HG03095 (cell line): Measurements from ENCODE around the gene RNPEPL1.

Experiments
- ATAC-seq: cut with Tn5 transposase; IDR thresholded peaks from one replicate; pipeline ENCODE4 v1.9.1; 2021; ENCODE audit warnings: moderate library complexity; ENCODE audit not compliant: unreplicated experiment

Gene RNPEPL1

DNA sequence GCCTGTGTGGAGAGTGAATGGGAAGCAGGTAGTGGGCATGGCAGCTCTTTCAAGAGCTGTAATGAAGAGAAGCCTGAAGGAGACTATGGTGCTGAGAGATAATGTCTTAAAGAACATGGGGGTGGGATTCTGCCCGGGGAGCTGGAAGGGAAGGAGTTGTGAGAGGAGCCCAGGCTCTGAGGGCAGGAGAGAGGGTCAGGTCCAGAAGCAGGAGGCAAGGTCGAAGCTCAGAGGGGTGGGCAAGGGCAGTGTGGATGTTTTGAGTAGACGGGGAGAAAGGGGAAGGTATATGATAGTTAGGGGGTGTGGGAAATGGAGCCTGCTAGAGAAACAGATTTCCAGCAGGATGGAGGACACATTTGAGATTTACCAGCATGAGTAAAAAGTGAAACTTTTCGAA lies 20.4 kb downstream of the RNPEPL1 start:
- no peak for ATAC-seq

DNA sequence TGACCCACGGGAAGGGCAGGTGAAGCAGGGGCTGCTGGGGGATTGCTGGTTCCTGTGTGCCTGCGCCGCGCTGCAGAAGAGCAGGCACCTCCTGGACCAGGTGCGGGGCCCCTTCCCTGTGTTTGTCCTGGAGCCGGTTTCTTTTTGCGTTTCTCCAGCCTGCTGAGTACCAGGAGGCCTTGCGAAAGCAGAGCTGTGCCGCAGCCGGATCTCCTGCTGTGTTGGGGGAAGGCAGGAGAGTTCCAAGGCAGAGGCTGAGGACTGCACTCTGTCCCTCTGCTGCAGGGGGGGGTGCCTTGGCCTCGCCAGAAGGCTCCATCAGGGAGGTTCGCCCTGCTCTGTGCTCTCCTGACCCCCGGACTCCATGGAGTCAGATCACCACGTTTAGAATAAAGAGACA lies 21.1 kb downstream of the RNPEPL1 start:
- ATAC-seq = no peak

DNA sequence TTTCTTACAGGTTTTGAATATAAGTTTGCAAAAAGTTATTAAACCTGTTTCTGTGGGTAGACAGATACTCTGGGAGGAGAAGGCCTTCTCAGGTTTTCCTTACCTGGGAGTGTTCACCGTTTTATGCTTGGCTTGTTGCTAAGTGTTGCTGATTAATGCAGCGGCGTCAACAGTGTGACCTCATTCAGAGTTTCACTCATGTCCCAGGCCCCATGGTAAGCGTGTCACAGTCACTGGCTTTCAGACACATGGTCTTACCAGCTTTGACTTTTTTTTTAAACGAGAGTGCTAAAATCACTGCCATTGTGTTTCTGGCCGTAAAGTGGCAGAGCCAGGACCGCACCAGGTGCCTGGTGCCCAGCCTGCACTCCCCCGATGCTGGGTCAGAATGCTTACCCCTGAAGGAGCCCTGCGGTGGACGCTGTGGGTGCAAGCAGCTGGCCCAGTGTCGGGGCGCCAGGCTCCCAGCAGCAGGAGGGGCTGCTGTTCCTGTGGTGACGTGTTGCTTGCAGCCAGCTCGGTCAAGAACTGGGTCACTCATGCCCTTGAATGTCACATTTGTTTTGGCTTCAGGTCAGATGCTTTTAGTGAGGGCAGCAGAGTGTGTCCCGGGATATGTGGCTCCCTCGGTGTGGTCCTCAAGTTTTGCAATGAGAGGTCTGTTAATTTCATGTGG lies 21.7 kb downstream of the RNPEPL1 start:
- ATAC-seq = no peak

- ATAC-seq = no peak
These were observed 22.4 kb downstream of the RNPEPL1 start for GRCh38 chr2:240590681-240591111.

DNA sequence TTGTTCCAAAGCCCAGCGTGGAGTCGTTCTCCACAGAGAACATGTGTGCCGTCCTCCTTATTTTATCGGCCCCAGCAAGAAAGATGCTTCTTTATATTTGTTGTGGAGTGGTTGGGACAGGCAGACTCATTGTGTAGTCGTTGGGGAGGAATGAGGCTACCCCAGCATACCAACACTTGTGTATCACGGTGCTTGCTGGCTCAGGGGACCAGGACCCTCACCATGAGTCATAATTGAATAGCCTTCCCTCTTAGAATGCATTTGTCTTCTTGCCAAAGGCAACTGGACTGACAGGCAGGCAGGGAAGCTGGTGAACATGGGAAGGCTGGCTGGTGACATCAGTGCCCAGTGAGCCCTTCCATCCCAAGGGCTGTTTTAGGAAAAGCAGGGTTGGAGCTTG lies 22.9 kb downstream of the RNPEPL1 start:
- ATAC-seq = no peak

DNA sequence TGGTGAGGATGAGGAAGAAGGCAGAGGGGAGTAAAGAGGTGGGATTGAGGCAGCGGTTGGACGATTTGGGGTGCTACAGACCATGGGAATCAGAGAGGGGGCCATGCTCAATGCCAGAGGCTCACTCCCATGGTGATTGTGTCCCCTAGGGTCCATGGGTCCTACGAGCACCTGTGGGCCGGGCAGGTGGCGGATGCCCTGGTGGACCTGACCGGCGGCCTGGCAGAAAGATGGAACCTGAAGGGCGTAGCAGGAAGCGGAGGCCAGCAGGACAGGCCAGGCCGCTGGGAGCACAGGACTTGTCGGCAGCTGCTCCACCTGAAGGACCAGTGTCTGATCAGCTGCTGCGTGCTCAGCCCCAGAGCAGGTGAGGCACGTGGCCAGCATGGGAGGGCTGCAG lies 23.5 kb downstream of the RNPEPL1 start:
- ATAC-seq = no peak

DNA sequence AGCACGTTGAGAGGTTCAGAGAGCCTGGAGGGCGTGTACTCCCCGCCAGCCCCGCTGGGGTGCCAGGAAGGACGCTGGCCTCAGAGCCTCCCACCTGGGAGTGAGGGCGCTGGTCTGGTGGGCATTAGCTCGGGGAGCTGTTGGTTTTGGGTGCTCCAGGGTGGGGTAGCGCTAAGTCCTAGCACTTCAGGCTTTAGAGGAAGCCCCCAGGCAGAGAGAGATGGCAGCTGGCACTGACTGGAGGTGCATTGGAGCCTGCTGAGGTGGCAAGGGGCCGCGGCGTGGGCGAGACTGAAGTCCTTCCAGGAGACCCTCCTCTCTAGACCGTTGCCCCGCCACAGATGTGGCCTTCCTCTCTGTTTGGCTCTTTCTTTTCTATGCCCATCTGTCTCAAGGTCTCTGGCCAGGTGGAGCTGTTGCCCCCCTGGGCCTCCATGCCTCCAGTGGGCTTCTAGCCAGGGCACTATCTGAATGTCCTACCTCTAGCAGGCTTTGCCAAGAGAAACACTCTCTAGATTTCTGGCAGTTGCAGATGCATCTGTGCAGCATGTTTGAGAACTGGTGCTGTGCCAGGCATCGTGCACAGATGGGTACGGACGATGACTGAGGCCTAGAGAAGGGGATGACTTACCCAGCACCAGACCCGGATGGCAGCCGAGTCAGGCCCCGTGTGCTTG lies 24.9 kb downstream of the RNPEPL1 start:
- no peak for ATAC-seq

DNA sequence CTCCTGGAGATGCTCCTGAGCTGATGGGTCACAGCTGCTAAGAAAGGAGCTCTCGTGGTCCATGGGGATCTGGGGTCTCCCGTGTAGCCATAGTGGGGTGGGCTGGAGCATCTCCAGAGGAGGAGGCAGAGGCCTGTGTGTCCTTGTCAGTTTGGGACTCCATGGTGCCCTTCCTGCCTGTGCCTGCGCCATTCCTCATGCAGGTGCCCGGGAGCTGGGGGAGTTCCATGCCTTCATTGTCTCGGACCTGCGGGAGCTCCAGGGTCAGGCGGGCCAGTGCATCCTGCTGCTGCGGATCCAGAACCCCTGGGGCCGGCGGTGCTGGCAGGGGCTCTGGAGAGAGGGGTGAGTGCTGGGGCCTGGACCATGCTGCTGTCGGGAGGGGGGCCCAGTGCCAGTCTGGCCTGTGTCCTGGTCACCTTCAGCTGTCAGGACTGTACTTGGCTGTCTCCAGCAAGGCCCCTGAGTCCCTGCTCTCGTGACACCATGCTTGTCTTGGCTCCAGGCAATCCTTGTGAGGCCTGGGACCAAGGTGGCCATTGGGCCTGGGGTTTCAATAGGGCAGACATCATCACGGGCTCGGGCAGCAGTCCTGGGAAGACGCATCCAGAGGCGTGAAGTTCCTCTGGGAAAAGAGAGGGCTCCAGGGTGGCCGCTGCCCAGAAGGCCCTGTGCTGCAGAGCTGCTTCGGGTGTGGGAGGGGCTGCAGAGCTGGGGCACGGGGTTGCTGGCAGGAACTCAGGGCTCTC lies 25.6 kb downstream of the RNPEPL1 start:
- ATAC-seq = no peak

DNA sequence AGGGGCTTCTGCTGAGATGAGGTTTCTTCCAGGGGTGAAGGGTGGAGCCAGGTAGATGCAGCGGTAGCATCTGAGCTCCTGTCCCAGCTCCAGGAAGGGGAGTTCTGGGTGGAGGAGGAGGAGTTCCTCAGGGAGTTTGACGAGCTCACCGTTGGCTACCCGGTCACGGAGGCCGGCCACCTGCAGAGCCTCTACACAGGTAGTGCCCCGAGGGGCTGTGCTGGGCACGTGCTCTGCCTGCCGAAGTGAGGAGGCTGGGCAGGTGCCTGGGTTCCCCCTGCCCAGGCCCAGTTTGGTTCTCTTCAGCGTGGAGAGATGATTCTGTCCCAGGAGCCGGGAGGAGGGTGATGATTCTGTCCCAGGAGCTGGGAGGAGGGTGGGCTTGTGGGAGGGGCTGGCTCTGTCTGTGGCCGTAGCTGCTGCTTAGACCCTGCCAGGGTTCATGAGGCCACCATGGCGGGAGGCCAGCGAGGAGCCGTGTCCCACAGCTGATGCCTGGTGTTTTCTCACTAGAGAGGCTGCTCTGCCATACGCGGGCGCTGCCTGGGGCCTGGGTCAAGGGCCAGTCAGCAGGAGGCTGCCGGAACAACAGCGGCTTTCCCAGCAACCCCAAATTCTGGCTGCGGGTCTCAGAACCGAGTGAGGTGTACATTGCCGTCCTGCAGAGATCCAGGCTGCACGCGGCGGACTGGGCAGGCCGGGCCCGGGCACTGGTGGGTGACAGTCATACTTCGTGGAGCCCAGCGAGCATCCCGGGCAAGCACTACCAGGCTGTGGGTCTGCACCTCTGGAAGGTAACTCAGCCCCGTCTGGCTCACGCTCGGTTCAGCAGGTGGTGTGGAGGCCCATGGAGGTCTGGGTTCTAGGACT lies 26.5 kb downstream of the RNPEPL1 start:
- ATAC-seq = no peak

DNA sequence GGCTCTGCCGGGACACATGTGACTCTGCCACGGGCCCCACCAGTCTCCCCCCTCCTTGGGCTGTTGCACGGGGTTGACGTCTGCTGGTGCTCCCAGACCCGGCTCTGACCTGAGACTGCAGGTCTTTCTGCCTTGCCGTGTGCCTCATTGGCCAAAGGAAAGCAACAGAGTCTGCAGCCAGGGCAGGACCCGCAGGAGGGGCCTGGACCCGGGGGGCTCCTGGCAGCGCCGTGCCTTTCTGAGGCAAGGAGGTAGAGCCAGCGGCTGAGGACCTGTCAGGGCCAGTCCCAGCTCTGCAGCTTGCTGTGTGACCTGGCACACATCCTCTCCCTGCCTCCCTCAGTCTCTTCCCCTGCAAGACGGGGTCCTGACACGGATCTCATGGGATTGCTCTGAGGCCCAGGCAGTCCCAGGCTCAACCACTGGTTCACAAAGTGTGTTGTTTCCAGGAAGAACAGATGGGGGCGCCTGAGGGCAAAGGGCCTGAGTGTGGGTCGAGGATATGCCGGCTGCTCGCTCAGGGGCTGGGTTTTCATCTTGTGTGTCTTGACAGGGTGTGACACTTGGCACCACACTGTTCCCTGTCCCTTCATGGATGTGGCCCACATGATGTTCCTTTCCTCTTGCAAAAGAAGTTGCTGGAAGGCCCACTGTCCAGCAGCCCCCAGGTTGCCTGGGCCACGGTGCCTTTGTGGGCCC lies 27.2 kb downstream of the RNPEPL1 start:
- ATAC-seq = no peak

DNA sequence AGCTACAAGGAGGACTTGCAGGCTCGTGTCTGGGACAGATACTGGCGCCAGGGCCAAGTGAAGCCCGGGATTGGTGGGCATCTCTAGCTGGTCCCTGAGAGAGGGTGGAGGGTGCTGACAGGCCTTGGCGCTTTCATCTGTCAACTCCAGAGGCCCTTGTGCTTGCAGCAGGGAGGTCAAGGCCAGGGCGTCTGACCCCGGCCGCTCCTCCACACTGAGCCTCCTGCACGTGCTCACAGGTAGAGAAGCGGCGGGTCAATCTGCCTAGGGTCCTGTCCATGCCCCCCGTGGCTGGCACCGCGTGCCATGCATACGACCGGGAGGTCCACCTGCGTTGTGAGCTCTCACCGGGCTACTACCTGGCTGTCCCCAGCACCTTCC lies 27.8 kb downstream of the RNPEPL1 start:
- no peak for ATAC-seq

DNA sequence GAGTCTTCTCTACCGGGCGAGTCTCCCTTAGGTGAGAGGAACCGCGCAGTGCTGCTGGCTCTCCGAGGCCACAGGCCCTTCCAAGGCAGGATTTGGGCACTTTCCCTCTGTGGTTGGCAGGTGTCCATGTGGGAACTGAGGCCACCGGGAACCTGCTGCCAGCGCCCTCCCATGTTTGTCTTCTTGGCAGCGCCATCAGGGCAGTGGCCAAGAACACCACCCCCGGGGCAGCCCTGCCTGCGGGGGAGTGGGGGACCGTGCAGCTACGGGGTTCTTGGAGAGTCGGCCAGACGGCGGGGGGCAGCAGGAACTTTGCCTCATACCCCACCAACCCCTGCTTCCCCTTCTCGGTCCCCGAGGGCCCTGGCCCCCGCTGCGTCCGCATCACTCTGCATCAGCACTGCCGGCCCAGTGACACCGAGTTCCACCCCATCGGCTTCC lies 28.2 kb downstream of the RNPEPL1 start:
- ATAC-seq = no peak

- no peak for ATAC-seq
These were observed 28.8 kb downstream of the RNPEPL1 start for GRCh38 chr2:240597054-240597418.

DNA sequence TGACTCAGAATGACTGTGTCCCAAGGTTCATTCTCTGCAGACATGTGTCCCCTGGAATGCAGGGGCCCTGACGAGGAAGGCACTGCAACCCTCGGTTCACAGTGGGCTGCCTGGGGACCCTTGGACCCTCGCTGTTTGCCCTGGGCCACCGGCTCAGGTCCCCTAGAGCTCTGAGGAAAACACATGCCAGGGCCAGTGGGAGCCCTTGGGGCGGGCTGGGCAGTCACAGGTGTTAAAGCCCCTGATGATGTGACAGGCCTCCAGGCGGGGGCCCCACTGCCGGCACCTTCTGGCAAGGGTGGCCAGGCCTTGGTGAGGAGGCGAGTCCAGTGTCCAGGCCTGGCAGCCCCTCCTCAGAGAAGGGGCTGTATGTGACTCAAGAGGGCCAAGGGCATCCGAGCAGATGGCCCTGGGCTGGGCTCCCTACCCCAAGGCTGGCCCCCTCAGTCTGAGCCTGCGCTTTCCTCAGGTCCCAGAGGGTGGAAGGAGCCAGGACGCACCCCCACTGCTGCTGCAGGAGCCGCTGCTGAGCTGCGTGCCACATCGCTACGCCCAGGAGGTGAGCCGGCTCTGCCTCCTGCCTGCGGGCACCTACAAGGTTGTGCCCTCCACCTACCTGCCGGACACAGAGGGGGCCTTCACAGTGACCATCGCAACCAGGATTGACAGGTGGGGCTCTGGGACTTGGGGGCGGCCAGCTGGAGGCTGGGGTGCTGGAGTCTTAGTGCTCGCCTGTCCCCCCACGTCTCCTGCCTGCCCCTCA lies 29.3 kb downstream of the RNPEPL1 start:
- ATAC-seq = no peak

GRCh38 chr2:240598311-240598911 lies 30.1 kb downstream of the RNPEPL1 start:
- ATAC-seq = no peak

GRCh38 chr2:240599141-240599583 lies 30.9 kb downstream of the RNPEPL1 start:
- ATAC-seq = no peak

DNA sequence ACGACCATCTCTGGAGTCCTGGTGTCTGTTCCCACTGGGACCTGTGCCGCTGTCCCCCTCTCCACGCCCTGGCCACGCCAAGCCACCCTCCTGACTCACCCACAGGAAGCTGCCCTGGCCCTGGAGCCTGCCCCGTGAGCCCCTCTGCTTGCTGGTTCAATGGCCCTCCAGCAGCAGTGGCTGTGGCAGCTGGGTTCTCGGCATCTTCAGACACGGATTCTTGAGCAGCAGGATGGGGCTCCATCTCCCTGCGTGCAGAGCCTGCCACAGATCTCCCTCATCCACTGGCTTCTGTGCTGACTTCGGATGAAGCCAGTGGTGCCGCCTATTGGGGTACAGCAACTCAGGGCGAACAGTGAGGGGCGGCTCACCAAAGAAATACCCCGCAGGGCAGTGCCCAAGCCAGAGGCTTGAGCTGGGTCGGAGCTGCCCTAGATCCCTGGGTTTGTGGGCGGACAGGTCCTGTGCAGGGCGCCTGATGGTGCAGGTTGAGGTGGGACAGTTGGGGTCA lies 32.2 kb downstream of the RNPEPL1 start:
- ATAC-seq = no peak

- ATAC-seq = no peak
These were observed 33.0 kb downstream of the RNPEPL1 start for GRCh38 chr2:240601061-240601830.

DNA sequence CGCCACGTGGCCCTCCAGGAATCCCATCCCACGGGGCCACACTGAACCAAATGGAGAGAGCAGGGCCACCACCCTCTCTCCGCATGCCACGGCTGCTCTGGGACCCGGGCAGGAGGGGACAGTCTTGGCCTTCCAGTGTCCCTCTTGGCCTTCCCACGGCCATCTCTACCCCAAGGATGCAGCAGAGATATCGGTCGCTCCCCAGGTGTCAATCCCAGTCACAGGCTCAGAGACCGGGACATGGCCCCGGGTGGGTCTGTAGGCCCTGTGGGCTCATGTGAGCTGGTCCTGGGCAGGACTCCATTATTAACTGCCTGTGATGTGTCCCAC lies 33.5 kb downstream of the RNPEPL1 start:
- ATAC-seq = no peak
